Choroid plexus epithelial cell (primary cell): Measurements from ENCODE around the gene STAG1.
"Not testable (repeated sequence)": the region's sequence is repeated elsewhere in the genome, so short reads cannot be mapped to it uniquely, and the experiment has no call there.

Experiments used
- DNase-seq: peaks from one replicate; pipeline ENCODE4 v3.0.0-alpha.2; 2010; ENCODE audit warnings: low read depth
- H3K4me3 ChIP-seq: 2 replicates; pipeline ENCODE4 v1.5.1; 2011; ENCODE audit warnings: low read depth, mild to moderate bottlenecking, control low read depth, low read length, moderate library complexity
- TF ChIP-seq, protein P1 (sequence below): conservative IDR thresholded peaks from 2 replicates; pipeline ENCODE4 v1.5.1; 2011; ENCODE audit warnings: low read depth, mild to moderate bottlenecking, control low read depth, inconsistent platforms, low read length, moderate library complexity

STAG1 gene

DNA sequence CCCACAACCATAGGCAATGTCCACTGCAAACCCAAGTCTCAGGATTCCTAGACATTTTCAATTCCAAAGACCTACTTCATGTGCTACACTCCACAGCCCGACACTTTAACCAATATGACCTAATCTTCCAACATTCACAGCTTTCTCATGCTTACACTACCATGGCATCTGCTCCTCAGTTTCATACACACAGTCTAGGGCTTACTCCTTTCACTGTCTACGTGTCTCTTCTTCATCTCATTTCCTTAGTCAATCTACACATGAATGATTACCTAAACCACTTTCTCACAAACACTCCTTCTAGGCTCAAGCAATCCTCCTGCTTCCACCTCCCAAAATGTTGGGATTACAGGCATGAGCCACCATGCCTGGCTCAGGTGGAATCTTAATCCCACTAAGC lies 106.3 kb downstream of the STAG1 start:
- no peak for DNase-seq
- no peak overlapping the region for H3K4me3 ChIP-seq
- TF ChIP-seq, protein P1, sequence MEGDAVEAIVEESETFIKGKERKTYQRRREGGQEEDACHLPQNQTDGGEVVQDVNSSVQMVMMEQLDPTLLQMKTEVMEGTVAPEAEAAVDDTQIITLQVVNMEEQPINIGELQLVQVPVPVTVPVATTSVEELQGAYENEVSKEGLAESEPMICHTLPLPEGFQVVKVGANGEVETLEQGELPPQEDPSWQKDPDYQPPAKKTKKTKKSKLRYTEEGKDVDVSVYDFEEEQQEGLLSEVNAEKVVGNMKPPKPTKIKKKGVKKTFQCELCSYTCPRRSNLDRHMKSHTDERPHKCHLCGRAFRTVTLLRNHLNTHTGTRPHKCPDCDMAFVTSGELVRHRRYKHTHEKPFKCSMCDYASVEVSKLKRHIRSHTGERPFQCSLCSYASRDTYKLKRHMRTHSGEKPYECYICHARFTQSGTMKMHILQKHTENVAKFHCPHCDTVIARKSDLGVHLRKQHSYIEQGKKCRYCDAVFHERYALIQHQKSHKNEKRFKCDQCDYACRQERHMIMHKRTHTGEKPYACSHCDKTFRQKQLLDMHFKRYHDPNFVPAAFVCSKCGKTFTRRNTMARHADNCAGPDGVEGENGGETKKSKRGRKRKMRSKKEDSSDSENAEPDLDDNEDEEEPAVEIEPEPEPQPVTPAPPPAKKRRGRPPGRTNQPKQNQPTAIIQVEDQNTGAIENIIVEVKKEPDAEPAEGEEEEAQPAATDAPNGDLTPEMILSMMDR: no peak

DNA sequence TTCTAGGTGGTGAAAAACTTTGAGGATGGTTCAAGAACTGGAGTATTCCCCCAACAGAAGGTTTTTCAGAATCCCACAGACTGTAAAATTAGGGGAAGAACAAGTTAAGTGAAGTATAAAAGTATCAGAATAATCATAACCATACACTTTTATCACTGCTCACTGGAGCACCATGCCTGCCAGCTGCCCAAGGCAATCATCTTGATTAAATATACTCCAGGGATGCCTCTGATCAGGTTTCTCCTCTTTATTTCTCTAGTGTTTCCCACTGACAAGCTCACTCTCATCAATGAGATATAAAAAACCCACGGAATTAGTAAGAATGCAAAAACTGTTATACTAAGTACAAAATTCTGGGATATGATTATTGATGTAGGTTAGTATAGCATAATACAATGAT lies 108.0 kb downstream of the STAG1 start:
- DNase-seq: no peak
- TF ChIP-seq, protein P1: no peak
- H3K4me3 ChIP-seq: no peak overlapping the region

DNA sequence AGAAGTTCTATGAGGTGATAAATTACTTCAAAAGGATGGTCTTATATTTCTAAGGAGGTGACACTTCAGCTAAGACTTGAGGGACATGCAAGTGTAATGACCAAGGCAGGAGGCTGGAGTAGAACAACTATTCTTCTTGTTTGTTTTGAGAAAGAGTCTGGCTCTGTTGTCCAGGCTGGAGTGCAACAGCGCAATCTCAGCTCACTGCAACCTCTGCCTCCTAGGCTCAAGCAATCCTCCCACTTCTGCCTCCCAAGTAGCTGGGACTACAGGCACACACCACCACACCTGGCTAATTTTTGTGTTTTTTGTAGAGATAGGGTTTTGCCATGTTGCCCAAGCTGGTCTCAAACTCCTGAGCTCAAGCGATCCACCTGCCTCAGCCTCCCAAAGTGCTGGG lies 108.8 kb downstream of the STAG1 start:
- DNase-seq, H3K4me3 ChIP-seq: not testable (repeated sequence)

DNA sequence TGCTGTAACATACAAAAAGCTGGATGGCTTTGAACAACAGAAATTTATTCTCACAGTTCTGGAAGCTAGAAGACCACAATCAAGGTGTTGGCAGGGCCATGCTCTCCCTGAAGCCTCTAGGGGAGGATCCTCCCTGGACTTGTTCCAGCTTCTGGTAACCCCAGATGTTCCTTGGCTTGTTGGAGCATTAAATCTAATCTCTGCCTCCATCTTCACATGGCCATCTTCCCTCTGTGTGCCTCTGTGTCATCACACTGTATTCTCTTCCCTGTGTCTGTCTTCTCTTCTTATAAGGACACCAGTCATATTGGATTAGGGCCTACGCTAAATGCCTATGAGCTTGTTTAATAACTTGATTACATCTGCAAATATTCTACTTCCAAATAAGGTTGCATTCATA lies 109.5 kb downstream of the STAG1 start:
- H3K4me3 ChIP-seq: no peak overlapping the region
- TF ChIP-seq, protein P1: no peak
- no peak for DNase-seq

DNA sequence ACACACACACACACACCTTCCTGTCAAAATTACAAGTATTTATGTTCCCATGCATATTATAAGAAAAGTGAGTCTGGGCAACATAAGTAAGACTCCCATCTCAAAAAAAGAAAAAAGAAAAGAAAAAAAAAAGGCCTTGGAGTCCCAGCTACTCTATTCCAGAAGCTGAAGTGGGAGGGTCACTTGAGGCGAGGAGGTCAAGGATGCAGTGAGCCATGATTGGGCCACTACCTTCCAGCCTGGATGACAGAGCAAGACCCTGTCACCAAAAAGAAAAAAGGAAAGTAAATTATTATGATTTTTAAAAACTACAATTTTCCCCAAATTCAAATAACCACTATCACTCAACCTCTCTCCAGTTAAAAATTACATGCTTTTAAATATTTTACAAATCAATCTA lies 113.1 kb downstream of the STAG1 start:
- TF ChIP-seq, protein P1: no peak
- no peak overlapping the region for H3K4me3 ChIP-seq
- no peak for DNase-seq

DNA sequence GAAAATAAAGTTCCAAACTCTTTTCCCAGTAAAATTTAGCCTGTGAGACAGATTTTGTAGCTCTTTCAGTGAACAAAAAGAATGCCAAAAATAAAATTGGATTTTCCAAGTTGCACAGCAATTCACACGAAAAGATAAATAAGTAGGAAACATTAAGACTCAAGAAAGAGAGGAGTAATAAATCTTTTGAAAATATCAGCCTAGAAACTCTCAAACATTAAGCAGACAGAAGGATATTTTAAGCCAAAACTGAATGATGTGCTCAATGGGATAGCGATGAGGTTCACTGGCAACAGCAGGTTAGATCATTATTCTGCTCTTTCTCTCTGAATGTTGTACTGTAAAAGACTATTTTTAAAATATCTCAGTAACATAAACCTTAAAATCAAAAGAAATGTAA lies 115.0 kb downstream of the STAG1 start:
- no peak overlapping the region for H3K4me3 ChIP-seq
- no peak for DNase-seq
- TF ChIP-seq, protein P1: no peak

DNA sequence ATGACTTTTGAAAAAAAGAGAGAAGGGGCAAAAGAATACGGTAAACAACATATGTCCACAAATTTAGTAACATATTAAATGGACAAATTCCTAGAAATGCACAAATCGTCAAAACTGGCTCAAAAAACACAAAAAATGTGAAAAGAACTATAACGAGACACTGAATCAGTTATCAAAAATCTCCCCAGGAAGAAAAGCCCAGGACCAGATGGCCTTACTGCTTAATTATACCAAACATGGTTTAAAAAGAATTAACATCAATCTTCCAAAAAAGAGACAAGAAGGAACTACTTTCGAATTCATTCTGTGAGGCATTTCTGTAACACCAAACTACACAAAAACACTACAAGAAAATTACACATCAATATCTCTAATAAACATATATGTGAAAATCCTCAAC lies 117.4 kb downstream of the STAG1 start:
- TF ChIP-seq, protein P1: no peak
- no peak for DNase-seq
- no peak overlapping the region for H3K4me3 ChIP-seq

DNA sequence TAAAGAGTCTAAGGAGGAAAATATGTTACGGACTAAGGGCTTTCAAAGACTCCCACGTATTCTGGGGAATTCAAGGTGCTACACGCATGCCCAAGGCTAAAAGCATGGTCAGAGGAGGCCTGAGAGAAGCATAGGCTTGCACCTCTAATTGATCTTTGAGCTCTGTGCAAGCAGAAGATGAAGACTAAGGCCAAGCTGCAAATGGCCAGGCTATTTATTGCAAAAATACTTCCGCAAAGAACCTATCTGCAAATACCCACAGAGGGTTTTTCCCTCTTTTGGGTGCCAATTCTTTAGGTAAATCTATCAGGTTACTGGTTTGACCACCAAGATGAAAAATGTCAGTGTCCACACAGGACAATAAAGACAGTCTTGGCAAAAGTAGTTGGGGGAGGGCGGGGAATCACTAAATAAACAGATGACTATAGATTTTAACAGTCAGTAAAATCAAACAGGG lies 119.5 kb downstream of the STAG1 start:
- no peak for DNase-seq
- no peak overlapping the region for H3K4me3 ChIP-seq

More for the DNA sequence above, 119.5 kb downstream of the STAG1 start:
- TF ChIP-seq, protein P1: no peak
